Rectal smooth muscle tissue (tissue), 1 donor: ENCODE results near the gene TMCC1.
"Not testable (repeated sequence)": the region's sequence is repeated elsewhere in the genome, so short reads cannot be mapped to it uniquely, and the experiment has no call there.

ENCODE experiments used
- H3K27ac ChIP-seq: one replicate; pipeline ENCODE4 v1.7.0; 2013; ENCODE audit warnings: low read depth, low read length, inconsistent platforms
- H3K27me3 ChIP-seq: one replicate; pipeline ENCODE4 v1.7.0; 2013; ENCODE audit warnings: low read length; ENCODE audit not compliant: control insufficient read depth, insufficient read depth
- H3K36me3 ChIP-seq: one replicate; pipeline ENCODE4 v1.7.0; 2013; ENCODE audit warnings: low read length; ENCODE audit not compliant: control insufficient read depth, insufficient read depth
- H3K4me1 ChIP-seq: one replicate; pipeline ENCODE4 v1.7.0; 2013; ENCODE audit warnings: low read length; ENCODE audit not compliant: control insufficient read depth, insufficient read depth
- H3K4me3 ChIP-seq: one replicate; pipeline ENCODE4 v1.7.0; 2013; ENCODE audit warnings: low read length
- H3K9ac ChIP-seq: one replicate; pipeline ENCODE4 v1.7.0; 2013; ENCODE audit warnings: low read length

Gene TMCC1

GRCh38 chr3:129778871-129779270 is 114.6 kb downstream of the TMCC1 start:
- H3K4me1 ChIP-seq: no peaks in the 10 kb centered on the region
- H3K36me3 ChIP-seq: no peaks in the 10 kb centered on the region
- no peak overlapping the region for H3K4me3 ChIP-seq
- no peak overlapping the region for H3K27ac ChIP-seq
- no peaks in the 10 kb centered on the region for H3K27me3 ChIP-seq
- H3K9ac ChIP-seq: no peak overlapping the region

- Histone ChIP-seq H3K4me3 (no peak overlapping the region), H3K36me3 (no peaks in the 10 kb centered on the region), H3K4me1 (no peaks in the 10 kb centered on the region), H3K9ac (no peak overlapping the region), H3K27ac (no peak overlapping the region), H3K27me3 (no peaks in the 10 kb centered on the region)
Observed at GRCh38 chr3:129777806-129778205, 115.7 kb downstream of the TMCC1 start.

GRCh38 chr3:129775870-129776269 is 117.6 kb downstream of the TMCC1 start:
- no peaks in the 10 kb centered on the region for H3K4me1 ChIP-seq

GRCh38 chr3:129773691-129774663 is 119.5 kb downstream of the TMCC1 start:
- no peak overlapping the region for H3K4me3 ChIP-seq
- H3K27ac ChIP-seq: no peak overlapping the region
- H3K9ac ChIP-seq: no peak overlapping the region
- H3K36me3 ChIP-seq: no peaks in the 10 kb centered on the region
- H3K27me3 ChIP-seq: no peaks in the 10 kb centered on the region
- H3K4me1 ChIP-seq: no peaks in the 10 kb centered on the region

More at GRCh38 chr3:129775870-129776269, 117.6 kb downstream of the TMCC1 start:
- Histone ChIP-seq H3K27me3 (no peaks in the 10 kb centered on the region), H3K36me3 (no peaks in the 10 kb centered on the region), H3K27ac (no peak overlapping the region), H3K4me3 (no peak overlapping the region), H3K9ac (no peak overlapping the region)

DNA sequence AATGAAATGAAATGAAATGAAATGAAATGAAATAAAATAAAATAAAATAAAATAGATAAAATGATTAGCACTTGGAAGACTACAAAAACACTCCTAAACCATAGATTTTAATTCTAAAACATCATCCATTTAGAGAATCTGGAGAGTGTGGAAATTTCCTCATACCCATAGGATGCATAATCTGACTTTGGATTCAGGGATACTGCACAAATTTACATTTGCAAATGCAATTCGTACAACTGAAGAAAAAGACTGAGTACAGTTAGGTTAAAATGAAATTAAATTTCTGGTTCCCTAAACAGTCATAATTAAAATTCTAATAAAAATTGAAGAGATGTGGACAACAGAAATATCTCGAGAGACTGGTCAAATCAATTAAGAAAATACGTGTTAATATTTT is 122.9 kb downstream of the TMCC1 start:
- Histone ChIP-seq H3K27ac (no peak overlapping the region), H3K36me3 (no peaks in the 10 kb centered on the region), H3K4me1 (no peaks in the 10 kb centered on the region), H3K4me3 (no peak overlapping the region), H3K27me3 (no peaks in the 10 kb centered on the region), H3K9ac (no peak overlapping the region)

DNA sequence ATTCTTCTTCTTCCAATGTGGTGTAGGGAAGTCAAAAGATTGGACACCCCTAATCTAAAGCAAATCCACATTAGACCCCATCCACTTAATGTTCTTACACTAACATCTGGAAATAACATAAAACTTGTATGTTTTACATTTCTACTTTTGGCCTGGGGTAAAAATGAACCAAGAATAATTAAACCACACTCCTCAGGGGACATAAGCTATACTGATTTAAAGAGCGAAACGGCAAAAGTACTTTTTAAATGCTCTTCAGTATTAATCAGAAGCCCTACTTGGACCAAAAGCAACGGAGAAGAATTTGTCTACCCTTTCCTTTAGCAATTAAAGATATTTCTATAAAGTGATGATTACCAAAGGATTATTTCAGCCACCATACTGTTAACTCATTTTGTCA is 123.9 kb downstream of the TMCC1 start:
- H3K4me1 ChIP-seq: no peaks in the 10 kb centered on the region
- H3K27me3 ChIP-seq: no peaks in the 10 kb centered on the region
- H3K9ac ChIP-seq: no peak overlapping the region
- H3K4me3 ChIP-seq: no peak overlapping the region
- no peak overlapping the region for H3K27ac ChIP-seq
- H3K36me3 ChIP-seq: no peaks in the 10 kb centered on the region

- Histone ChIP-seq H3K27ac (no peak overlapping the region), H3K9ac (no peak overlapping the region), H3K4me3 (no peak overlapping the region), H3K27me3 (no peaks in the 10 kb centered on the region), H3K36me3 (no peaks in the 10 kb centered on the region), H3K4me1 (no peaks in the 10 kb centered on the region)
Observed at GRCh38 chr3:129768728-129769127, 124.8 kb downstream of the TMCC1 start.

- H3K27me3 ChIP-seq: no peaks in the 10 kb centered on the region
- no peaks in the 10 kb centered on the region for H3K36me3 ChIP-seq
- H3K4me3 ChIP-seq: no peak overlapping the region
- no peak overlapping the region for H3K27ac ChIP-seq
- H3K4me1 ChIP-seq: no peaks in the 10 kb centered on the region
- H3K9ac ChIP-seq: no peak overlapping the region
Observed at GRCh38 chr3:129766135-129766534, 127.4 kb downstream of the TMCC1 start.

DNA sequence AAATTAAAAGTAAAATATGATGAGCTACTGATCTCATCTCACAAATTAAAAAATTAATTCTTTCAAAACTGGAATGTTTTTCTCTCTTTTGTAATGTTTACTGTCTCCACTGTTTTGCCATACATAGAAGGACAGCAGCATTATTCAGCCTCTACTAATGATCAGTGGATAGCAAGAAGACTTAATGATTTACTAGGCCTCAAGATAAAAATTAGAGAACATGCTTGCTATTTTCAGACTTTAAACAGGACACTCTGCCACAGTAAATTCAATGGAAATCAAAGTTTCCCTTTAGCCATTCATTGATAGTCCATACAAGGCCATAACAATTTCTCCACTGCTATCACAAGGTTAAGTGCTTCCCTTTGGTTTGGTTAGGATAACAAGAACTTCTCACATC is 129.4 kb downstream of the TMCC1 start:
- Histone ChIP-seq H3K4me1 (no peaks in the 10 kb centered on the region), H3K27me3 (no peaks in the 10 kb centered on the region), H3K36me3 (no peaks in the 10 kb centered on the region), H3K9ac (no peak overlapping the region), H3K27ac (no peak overlapping the region), H3K4me3 (no peak overlapping the region)

- Histone ChIP-seq H3K27ac (no peak overlapping the region), H3K4me1 (no peaks in the 10 kb centered on the region)
Observed at GRCh38 chr3:129758785-129759320, 134.7 kb downstream of the TMCC1 start.

GRCh38 chr3:129758306-129758705 is 135.2 kb downstream of the TMCC1 start:
- Histone ChIP-seq H3K4me1 (no peaks in the 10 kb centered on the region), H3K9ac (no peak overlapping the region), H3K27me3 (no peaks in the 10 kb centered on the region), H3K36me3 (no peaks in the 10 kb centered on the region), H3K4me3 (no peak overlapping the region), H3K27ac (no peak overlapping the region)

More at GRCh38 chr3:129758785-129759320, 134.7 kb downstream of the TMCC1 start:
- Histone ChIP-seq H3K27me3 (no peaks in the 10 kb centered on the region), H3K9ac (no peak overlapping the region), H3K36me3 (no peaks in the 10 kb centered on the region), H3K4me3 (no peak overlapping the region)

- Histone ChIP-seq H3K9ac (no peak overlapping the region), H3K4me3 (no peak overlapping the region), H3K4me1 (no peaks in the 10 kb centered on the region), H3K36me3 (no peaks in the 10 kb centered on the region), H3K27me3 (no peaks in the 10 kb centered on the region), H3K27ac (no peak overlapping the region)
Observed at GRCh38 chr3:129756871-129757270, 136.6 kb downstream of the TMCC1 start.

- not testable (repeated sequence) for H3K36me3 ChIP-seq
Observed at GRCh38 chr3:129751105-129751504, 142.4 kb downstream of the TMCC1 start.

More at GRCh38 chr3:129751105-129751504, 142.4 kb downstream of the TMCC1 start:
- H3K27ac ChIP-seq, H3K4me3 ChIP-seq, H3K27me3 ChIP-seq, H3K4me1 ChIP-seq, H3K9ac ChIP-seq: not testable (repeated sequence)
